GM18909 (cell line): ENCODE results near the gene TIMELESS.
A peak's percentile ranks its signal among the peaks of the same experiment; 100 is the strongest.
"Not testable (repeated sequence)": the region's sequence is repeated elsewhere in the genome, so short reads cannot be mapped to it uniquely, and the experiment has no call there.

ENCODE experiments used
- ATAC-seq: cut with Tn5 transposase; IDR thresholded peaks from one replicate; pipeline ENCODE4 v1.9.1; 2021; ENCODE audit warnings: mild to moderate bottlenecking; ENCODE audit not compliant: unreplicated experiment, poor library complexity

TIMELESS gene

GRCh38 chr12:56448860-56449621 is at the start of gene TIMELESS:
TIMELESS (minus strand) TSS chr12:56449426; CDS start chr12:56434170, 15,256 bp downstream.
- ATAC-seq, result peak; percentile 91

GRCh38 chr12:56498126-56498902 is 49.1 kb upstream of the TIMELESS start:
- ATAC-seq, result not testable (repeated sequence)

- ATAC-seq, result not testable (repeated sequence)
These were observed 47.5 kb upstream of the TIMELESS start for GRCh38 chr12:56496704-56497103.

GRCh38 chr12:56494481-56494880 is 45.3 kb upstream of the TIMELESS start:
- ATAC-seq, result not testable (repeated sequence)

GRCh38 chr12:56494106-56494415 is 44.8 kb upstream of the TIMELESS start:
- not testable (repeated sequence) for ATAC-seq

GRCh38 chr12:56493409-56494105 is 44.3 kb upstream of the TIMELESS start:
- ATAC-seq, result not testable (repeated sequence)

GRCh38 chr12:56490360-56490759 is 41.1 kb upstream of the TIMELESS start:
- ATAC-seq, result no peak

GRCh38 chr12:56488041-56488955 is 39.1 kb upstream of the TIMELESS start, which contains the start of gene GLS2:
GLS2 (minus strand) TSS chr12:56488161; CDS start chr12:56488118, 43 bp downstream.
- peak; percentile 92 for ATAC-seq

- peak; percentile 40 for ATAC-seq
These were observed 38.3 kb upstream of the TIMELESS start for GRCh38 chr12:56487448-56488040.

- ATAC-seq, result no peak
These were observed 37.5 kb upstream of the TIMELESS start for GRCh38 chr12:56486694-56487093.

GRCh38 chr12:56484566-56484965 is 35.3 kb upstream of the TIMELESS start:
- ATAC-seq, result no peak

- no peak for ATAC-seq
These were observed 30.4 kb upstream of the TIMELESS start for GRCh38 chr12:56479625-56480024.

GRCh38 chr12:56477521-56478225 is 28.4 kb upstream of the TIMELESS start:
- no peak for ATAC-seq

- ATAC-seq, result no peak
These were observed 27.8 kb upstream of the TIMELESS start for GRCh38 chr12:56476972-56477432.

- ATAC-seq, result no peak
These were observed 26.9 kb upstream of the TIMELESS start for GRCh38 chr12:56476143-56476542.

GRCh38 chr12:56474389-56474788 is 25.2 kb upstream of the TIMELESS start:
- ATAC-seq, result no peak

- no peak for ATAC-seq
These were observed 20.0 kb upstream of the TIMELESS start for GRCh38 chr12:56469007-56469930.
